Glutamatergic neuron (in vitro differentiated cells): ENCODE results near the gene SACS. TPM values are rescaled to one million over a fixed set of nuclear protein-coding genes. Genes with fewer than 3 reads are reported as not detected.

Experiments
- DNase-seq: peaks from one replicate; pipeline ENCODE4 v3.0.0; 2022
- H3K27ac Mint-ChIP-seq: one replicate; pipeline ENCODE4 v1.8.0; 2020; ENCODE audit warnings: mild to moderate bottlenecking, mixed read lengths, inconsistent platforms; ENCODE audit not compliant: unreplicated experiment
- H3K27me3 Mint-ChIP-seq: one replicate; pipeline ENCODE4 v1.8.0; 2020; ENCODE audit warnings: mild to moderate bottlenecking, moderate library complexity, mixed read lengths, inconsistent platforms; ENCODE audit not compliant: unreplicated experiment
- H3K36me3 Mint-ChIP-seq: one replicate; pipeline ENCODE4 v1.8.0; 2020; ENCODE audit warnings: mild to moderate bottlenecking, mixed read lengths, inconsistent platforms; ENCODE audit not compliant: unreplicated experiment
- H3K4me1 Mint-ChIP-seq: one replicate; pipeline ENCODE4 v1.8.0; 2020; ENCODE audit warnings: mild to moderate bottlenecking, low read depth, mixed read lengths, inconsistent platforms; ENCODE audit not compliant: unreplicated experiment
- H3K4me3 Mint-ChIP-seq: one replicate; pipeline ENCODE4 v1.8.0; 2020; ENCODE audit warnings: mild to moderate bottlenecking, mixed read lengths, inconsistent platforms; ENCODE audit not compliant: unreplicated experiment
- H3K9me3 Mint-ChIP-seq: one replicate; pipeline ENCODE4 v1.8.0; 2020; ENCODE audit warnings: mild to moderate bottlenecking, moderate library complexity, mixed read lengths, inconsistent platforms; ENCODE audit not compliant: unreplicated experiment
- total RNA-seq: library from RNA; stranded (reverse); fragmentation: NEBNext Ultra II Directional; extraction: Animal tissue kit (Norgen Biotek cat#: 25700); gene quantifications from one replicate; pipeline ENCODE4 v1.2.1, GENCODE V29; 2021; ENCODE audit not compliant: unreplicated experiment
- TF ChIP-seq, protein P1 (sequence below): fragments of 200-600 bp; sonication (generic); IDR thresholded peaks from one replicate; pipeline ENCODE4 v1.5.0; 2021; ENCODE audit not compliant: partially characterized antibody, unreplicated experiment

Gene SACS
- total RNA-seq, 1 donor from 2014 or later: 132 TPM

DNA sequence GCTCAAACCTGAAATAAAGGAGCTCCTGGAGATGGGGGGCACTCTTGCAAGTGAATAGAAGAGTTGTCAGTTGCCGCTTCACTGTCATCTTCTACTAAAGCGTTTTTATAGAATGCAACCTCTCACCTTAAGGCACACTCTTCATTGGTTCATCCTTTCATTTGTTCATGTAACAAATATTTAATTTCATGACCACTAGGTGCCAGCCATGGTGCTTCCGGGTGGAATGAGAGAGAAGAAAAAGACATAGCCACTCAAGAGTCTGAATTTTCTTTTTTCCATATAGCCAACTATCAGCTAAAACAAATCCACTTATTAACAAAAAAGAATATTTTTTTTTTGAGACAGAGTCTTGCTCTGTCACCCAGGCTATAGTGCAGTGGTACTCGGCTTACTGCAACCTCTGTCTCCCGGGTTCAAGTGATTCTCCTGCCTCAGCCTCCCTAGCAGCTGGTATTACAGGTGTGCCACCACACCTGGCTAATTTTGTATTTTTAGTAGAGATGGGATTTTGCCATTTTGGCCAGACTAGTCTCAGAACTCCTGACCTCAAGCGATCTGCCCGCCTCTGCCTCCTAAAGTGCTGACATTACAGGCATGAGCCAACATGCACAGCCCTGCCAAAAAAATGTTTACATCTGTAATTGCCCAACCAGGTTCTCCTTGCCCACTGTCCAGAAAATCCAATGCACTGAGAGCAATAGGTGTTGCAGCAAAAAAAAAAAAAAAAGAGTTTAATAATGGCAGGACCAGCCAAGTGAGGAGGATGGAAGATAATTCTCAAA, 22.1 kb upstream of the SACS start:
- no peak for DNase-seq
- H3K4me3 Mint-ChIP-seq: no peak overlapping the region
- peaks cover 15% of the 10 kb centered on the region for H3K9me3 Mint-ChIP-seq
- H3K27me3 Mint-ChIP-seq: peaks cover 5% of the 10 kb centered on the region
- H3K36me3 Mint-ChIP-seq: no peaks in the 10 kb centered on the region
- peaks cover 28% of the 10 kb centered on the region for H3K4me1 Mint-ChIP-seq
- no peak overlapping the region for H3K27ac Mint-ChIP-seq
- TF ChIP-seq, protein P1, sequence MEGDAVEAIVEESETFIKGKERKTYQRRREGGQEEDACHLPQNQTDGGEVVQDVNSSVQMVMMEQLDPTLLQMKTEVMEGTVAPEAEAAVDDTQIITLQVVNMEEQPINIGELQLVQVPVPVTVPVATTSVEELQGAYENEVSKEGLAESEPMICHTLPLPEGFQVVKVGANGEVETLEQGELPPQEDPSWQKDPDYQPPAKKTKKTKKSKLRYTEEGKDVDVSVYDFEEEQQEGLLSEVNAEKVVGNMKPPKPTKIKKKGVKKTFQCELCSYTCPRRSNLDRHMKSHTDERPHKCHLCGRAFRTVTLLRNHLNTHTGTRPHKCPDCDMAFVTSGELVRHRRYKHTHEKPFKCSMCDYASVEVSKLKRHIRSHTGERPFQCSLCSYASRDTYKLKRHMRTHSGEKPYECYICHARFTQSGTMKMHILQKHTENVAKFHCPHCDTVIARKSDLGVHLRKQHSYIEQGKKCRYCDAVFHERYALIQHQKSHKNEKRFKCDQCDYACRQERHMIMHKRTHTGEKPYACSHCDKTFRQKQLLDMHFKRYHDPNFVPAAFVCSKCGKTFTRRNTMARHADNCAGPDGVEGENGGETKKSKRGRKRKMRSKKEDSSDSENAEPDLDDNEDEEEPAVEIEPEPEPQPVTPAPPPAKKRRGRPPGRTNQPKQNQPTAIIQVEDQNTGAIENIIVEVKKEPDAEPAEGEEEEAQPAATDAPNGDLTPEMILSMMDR: no peak

DNA sequence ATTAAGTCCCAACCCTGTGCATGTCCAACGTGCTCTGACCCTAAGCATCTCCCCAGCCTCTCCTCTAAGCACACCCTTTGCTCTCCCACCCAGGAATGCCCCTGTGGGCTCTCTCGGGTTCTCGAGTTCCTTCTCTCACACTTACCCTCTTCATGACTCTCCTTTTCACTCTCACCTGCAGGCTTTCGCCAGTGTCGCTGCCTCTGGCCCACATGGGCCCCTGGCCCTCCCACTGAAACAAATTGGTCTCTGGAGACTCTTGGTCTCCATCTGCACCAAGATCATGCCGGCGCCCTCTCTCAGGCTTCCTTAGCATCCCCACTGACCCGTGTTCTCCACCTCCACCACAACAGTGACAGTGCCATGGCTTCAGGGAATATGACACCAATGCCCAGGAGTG, 19.6 kb upstream of the SACS start:
- peaks cover 20% of the 10 kb centered on the region for H3K9me3 Mint-ChIP-seq
- H3K4me3 Mint-ChIP-seq: peak overlapping the region; percentile 32
- TF ChIP-seq, protein P1: no peak
- H3K27ac Mint-ChIP-seq: peak overlapping the region; percentile 64
- DNase-seq: no peak
- peaks cover 31% of the 10 kb centered on the region for H3K4me1 Mint-ChIP-seq
- no peaks in the 10 kb centered on the region for H3K36me3 Mint-ChIP-seq
- peaks cover 8% of the 10 kb centered on the region for H3K27me3 Mint-ChIP-seq

DNA sequence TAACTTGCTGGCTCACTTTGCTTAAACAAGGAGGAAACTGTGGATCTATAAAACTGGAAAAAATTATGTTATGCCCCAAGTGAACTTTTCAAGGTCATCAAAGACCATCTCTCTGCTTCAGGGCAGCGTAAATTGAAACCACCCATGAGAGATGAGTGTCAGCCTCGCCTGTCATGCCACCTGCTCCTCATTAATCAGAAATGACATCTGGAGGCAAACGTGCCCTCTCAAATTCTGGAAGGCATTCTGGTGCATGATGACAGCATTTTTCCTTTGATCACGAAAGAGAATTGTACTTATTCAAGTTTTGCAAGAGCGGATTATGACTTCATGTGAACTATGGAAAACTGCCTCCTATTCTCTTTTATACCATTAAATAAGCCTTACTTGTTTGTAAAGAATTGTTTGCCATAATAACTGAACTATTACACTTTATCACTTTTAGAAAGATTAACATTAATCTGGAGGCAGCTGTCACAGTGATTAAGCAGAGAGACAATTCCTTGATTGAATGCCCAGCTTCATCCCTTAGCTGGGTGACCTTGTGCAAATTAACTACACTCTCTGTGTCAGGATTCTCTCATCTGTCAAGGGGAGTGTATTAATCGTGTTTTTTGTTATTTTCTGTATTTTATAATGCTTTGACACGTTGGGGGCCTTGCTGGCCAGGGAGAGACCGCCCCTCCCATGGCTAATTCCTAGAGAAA, 17.0 kb upstream of the SACS start:
- H3K27ac Mint-ChIP-seq: peak overlapping the region; percentile 91

DNA sequence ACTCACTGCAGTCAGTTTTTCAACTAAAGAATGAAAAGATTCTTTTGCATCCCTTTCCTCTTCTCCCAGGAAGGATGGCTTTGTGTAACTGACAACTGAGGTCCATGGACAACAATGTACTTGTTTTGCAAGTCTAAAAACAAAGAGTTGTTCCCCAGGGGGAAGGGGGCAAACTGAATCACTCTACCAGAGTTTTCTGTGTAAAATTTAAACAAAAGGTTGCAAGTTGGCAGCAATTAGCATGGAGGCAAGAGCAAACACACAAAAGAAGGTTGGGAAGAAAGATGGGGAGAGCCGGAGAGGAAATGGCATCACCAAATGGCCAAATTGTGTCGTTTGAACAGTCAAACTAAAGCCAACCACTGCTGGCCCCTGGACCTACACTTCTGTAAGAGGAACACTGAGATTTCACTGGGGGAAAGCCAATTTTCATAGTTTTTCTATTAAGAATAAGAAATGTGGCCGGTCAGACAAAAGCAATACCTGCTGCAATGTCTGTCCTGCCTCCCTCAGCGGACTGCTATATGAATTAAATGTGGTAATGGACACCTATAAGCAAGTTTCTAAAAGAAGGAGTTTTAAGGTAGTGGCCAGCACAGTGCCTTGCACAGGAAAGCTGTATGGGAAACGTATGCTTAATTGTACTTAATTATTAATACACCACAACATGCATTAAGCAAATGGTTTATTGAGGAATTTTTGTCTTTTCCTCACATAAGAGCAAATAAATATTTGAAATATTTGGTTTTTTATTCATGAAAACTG, 16.1 kb upstream of the SACS start:
- Mint-ChIP-seq H3K27me3 (peaks cover 8% of the 10 kb centered on the region), H3K9me3 (peaks cover 20% of the 10 kb centered on the region), H3K4me1 (peaks cover 35% of the 10 kb centered on the region), H3K36me3 (peaks cover under 1% of the 10 kb centered on the region), H3K4me3 (peak overlapping the region; percentile 68), H3K27ac (peak overlapping the region; percentile 95)
- no peak for DNase-seq
- TF ChIP-seq, protein P1: no peak

More for the DNA sequence above, 17.0 kb upstream of the SACS start:
- Mint-ChIP-seq H3K27me3 (peaks cover 8% of the 10 kb centered on the region), H3K4me3 (peak overlapping the region; percentile 80), H3K4me1 (peaks cover 35% of the 10 kb centered on the region), H3K9me3 (peaks cover 20% of the 10 kb centered on the region), H3K36me3 (no peaks in the 10 kb centered on the region)
- peak; percentile 55 for DNase-seq
- TF ChIP-seq, protein P1: no peak
